H9 (cell line): Measurements from ENCODE around the gene RNGTT. TPM values are rescaled to one million over a fixed set of nuclear protein-coding genes. Genes with fewer than 3 reads are reported as not detected.

Experiments
- DNase-seq: peaks from one replicate; pipeline ENCODE4 v3.0.0-alpha.2; 2017
- H2AFZ ChIP-seq: one replicate; pipeline ENCODE4 v1.6.1; 2013; ENCODE audit warnings: mild to moderate bottlenecking, low read length, control low read depth, moderate library complexity
- H2AK5ac ChIP-seq: 2 replicates; pipeline ENCODE4 v1.6.1; 2013; ENCODE audit warnings: low read length, control low read depth, mixed read lengths; ENCODE audit not compliant: insufficient read length
- H2BK120ac ChIP-seq: one replicate; pipeline ENCODE4 v1.6.1; 2013; ENCODE audit warnings: low read depth, mild to moderate bottlenecking, low read length, control low read depth, inconsistent platforms; ENCODE audit not compliant: poor library complexity, severe bottlenecking
- H2BK12ac ChIP-seq: 2 replicates; pipeline ENCODE4 v1.6.1; 2013; ENCODE audit warnings: low read length, control low read depth, mixed read lengths, low read depth; ENCODE audit not compliant: insufficient read length
- H2BK15ac ChIP-seq: 2 replicates; pipeline ENCODE4 v1.6.1; 2013; ENCODE audit warnings: low read depth, low read length, control low read depth
- H2BK20ac ChIP-seq: one replicate; pipeline ENCODE4 v1.6.1; 2013; ENCODE audit warnings: low read depth, mild to moderate bottlenecking, low read length, control low read depth, inconsistent platforms; ENCODE audit not compliant: poor library complexity, severe bottlenecking
- H2BK5ac ChIP-seq: 2 replicates; pipeline ENCODE4 v1.6.1; 2013; ENCODE audit warnings: low read length, control low read depth, mixed read lengths; ENCODE audit not compliant: insufficient read length
- H3K14ac ChIP-seq: 2 replicates; pipeline ENCODE4 v1.6.1; 2013; ENCODE audit warnings: low read length, control low read depth; ENCODE audit not compliant: insufficient read depth
- H3K18ac ChIP-seq: 2 replicates; pipeline ENCODE4 v1.6.1; 2013; ENCODE audit warnings: low read depth, mild to moderate bottlenecking, mixed read lengths, low read length, control low read depth; ENCODE audit not compliant: insufficient read length
- H3K23ac ChIP-seq: 2 replicates; pipeline ENCODE4 v1.6.1; 2013; ENCODE audit warnings: low read length, control low read depth, mixed read lengths, low read depth; ENCODE audit not compliant: insufficient read length
- H3K23me2 ChIP-seq: 2 replicates; pipeline ENCODE4 v1.6.1; 2013; ENCODE audit warnings: low read depth, mild to moderate bottlenecking, mixed read lengths, low read length, control low read depth; ENCODE audit not compliant: insufficient read length, poor library complexity, severe bottlenecking
- H3K27ac ChIP-seq: 2 replicates; pipeline ENCODE4 v1.5.1; 2013; ENCODE audit warnings: low read length, control low read depth, mixed read lengths, low read depth; ENCODE audit not compliant: insufficient read length
- H3K27me3 ChIP-seq: 2 replicates; pipeline ENCODE4 v1.6.1; 2013; ENCODE audit warnings: low read length, control low read depth, inconsistent platforms; ENCODE audit not compliant: insufficient read depth
- H3K4ac ChIP-seq: 2 replicates; pipeline ENCODE4 v1.6.1; 2013; ENCODE audit warnings: low read depth, mild to moderate bottlenecking, control low read depth, inconsistent platforms, low read length, moderate library complexity
- H3K4me1 ChIP-seq: 2 replicates; pipeline ENCODE4 v1.6.1; 2013; ENCODE audit warnings: low read length, control low read depth, inconsistent platforms; ENCODE audit not compliant: insufficient read depth
- H3K4me2 ChIP-seq: 2 replicates; pipeline ENCODE4 v1.6.1; 2013; ENCODE audit warnings: low read length, control low read depth, mixed read lengths; ENCODE audit not compliant: insufficient read length, insufficient read depth
- H3K56ac ChIP-seq: 2 replicates; pipeline ENCODE4 v1.6.1; 2013; ENCODE audit warnings: low read depth, mild to moderate bottlenecking, mixed read lengths, low read length, control low read depth; ENCODE audit not compliant: insufficient read length
- H3K79me1 ChIP-seq: 2 replicates; pipeline ENCODE4 v1.6.1; 2013; ENCODE audit warnings: low read depth, mild to moderate bottlenecking, moderate library complexity, low read length, control low read depth, inconsistent platforms; ENCODE audit not compliant: insufficient read depth, poor library complexity, severe bottlenecking
- H3K79me2 ChIP-seq: 2 replicates; pipeline ENCODE4 v1.6.1; 2013; ENCODE audit warnings: low read length, control low read depth, inconsistent platforms; ENCODE audit not compliant: insufficient read depth
- H3K9ac ChIP-seq: 2 replicates; pipeline ENCODE4 v1.6.1; 2013; ENCODE audit warnings: low read length, control low read depth, mixed read lengths; ENCODE audit not compliant: insufficient read length; ENCODE audit errors: extremely low read depth
- H3K9me3 ChIP-seq: one replicate; pipeline ENCODE4 v1.6.1; 2013; ENCODE audit warnings: low read depth, low read length, inconsistent platforms; ENCODE audit not compliant: control insufficient read depth
- H3T11ph ChIP-seq: one replicate; pipeline ENCODE4 v1.6.1; 2013; ENCODE audit warnings: mild to moderate bottlenecking, low read length, control low read depth, inconsistent platforms
- H4K20me1 ChIP-seq: one replicate; pipeline ENCODE4 v1.6.1; 2013; ENCODE audit not compliant: control insufficient read depth, insufficient read length, insufficient read depth
- H4K5ac ChIP-seq: 2 replicates; pipeline ENCODE4 v1.6.1; 2013; ENCODE audit warnings: low read depth, mild to moderate bottlenecking, mixed read lengths, low read length, control low read depth; ENCODE audit not compliant: insufficient read length
- H4K8ac ChIP-seq: replicated peaks from 2 replicates; pipeline ENCODE4 v1.6.1; 2013; ENCODE audit warnings: low read length, control low read depth, mixed read lengths, low read depth; ENCODE audit not compliant: insufficient read length
- H4K91ac ChIP-seq: 2 replicates; pipeline ENCODE4 v1.6.1; 2013; ENCODE audit warnings: low read depth, mild to moderate bottlenecking, moderate library complexity, mixed read lengths, low read length, control low read depth; ENCODE audit not compliant: insufficient read length
- H3K27ac Mint-ChIP-seq, 3 experiments: 2 replicates in 2 of 3; 3 replicates in 1 of 3; pipeline ENCODE4 v1.8.0; 2020 to 2021; ENCODE audit warnings: mixed read lengths in 3 of 3, mild to moderate bottlenecking in 1 of 3, moderate library complexity in 1 of 3
- H3K27me3 Mint-ChIP-seq: 2 replicates; pipeline ENCODE4 v1.8.0; 2021; ENCODE audit warnings: low read depth, mild to moderate bottlenecking, moderate library complexity, mixed read lengths
- H3K36me3 Mint-ChIP-seq, 3 experiments: 2 replicates in 2 of 3; 3 replicates in 1 of 3; pipeline ENCODE4 v1.8.0; 2020 to 2021; ENCODE audit warnings: low read depth in 3 of 3, mixed read lengths in 3 of 3; ENCODE audit not compliant: insufficient read depth in 1 of 3
- H3K4me1 Mint-ChIP-seq, 2 experiments: 2 replicates each; pipeline ENCODE4 v1.8.0; 2020; ENCODE audit warnings: mixed read lengths in 2 of 2
- H3K4me3 Mint-ChIP-seq, 2 experiments: 2 replicates in 1 of 2; 3 replicates in 1 of 2; pipeline ENCODE4 v1.8.0; 2020 to 2021; ENCODE audit warnings: mild to moderate bottlenecking in 2 of 2, mixed read lengths in 2 of 2, moderate library complexity in 1 of 2
- H3K9me3 Mint-ChIP-seq, 2 experiments: 2 replicates in 1 of 2; 3 replicates in 1 of 2; pipeline ENCODE4 v1.8.0; 2020; ENCODE audit warnings: mild to moderate bottlenecking in 2 of 2, mixed read lengths in 2 of 2, moderate library complexity in 1 of 2
- CTCF ChIP-seq: fragments of 200-600 bp; sonication (generic); conservative IDR thresholded peaks from 3 replicates; pipeline ENCODE4 v1.8.0; 2021; ENCODE audit warnings: antibody characterized with exemption, mild to moderate bottlenecking
- WGBS: extraction: QIAGEN DNeasy Blood & Tissue Kit; methylation state at CpG from one replicate; pipeline ENCODE4 v1.1.7; 2013; ENCODE audit warnings: missing lambda C conversion rate, low lambda C conversion rate, mixed read lengths; ENCODE audit not compliant: insufficient read length; ENCODE audit errors: extremely low coverage; 5-methylcytosine and 5-hydroxymethylcytosine counted together
- total RNA-seq: library from RNA; stranded (reverse); gene quantifications from 2 replicates; pipeline ENCODE4 v1.2.1, GENCODE V29; 2021

The RNGTT gene
- total RNA-seq, 1 experiment from 2014 or later, result 20.5 TPM

GRCh38 chr6:88987922-88988321, 24.5 kb upstream of the RNGTT start:
- Histone ChIP-seq H3K27me3 (no peaks in the 10 kb centered on the region), H4K5ac (no peak overlapping the region), H3K9me3 (no peaks in the 10 kb centered on the region), H4K91ac (no peak overlapping the region), H3K23me2 (no peaks in the 10 kb centered on the region), H3K4ac (no peak overlapping the region), H3K23ac (no peak overlapping the region), H4K8ac (no peak overlapping the region), H2AK5ac (no peak overlapping the region), H3K18ac (no peak overlapping the region), H3K79me1 (no peaks in the 10 kb centered on the region), H3K4me1 (no peaks in the 10 kb centered on the region), H2AFZ (no peak overlapping the region), H4K20me1 (no peaks in the 10 kb centered on the region), H2BK15ac (no peak overlapping the region), H3K79me2 (no peaks in the 10 kb centered on the region), H2BK5ac (no peak overlapping the region), H3T11ph (no peak overlapping the region), H3K56ac (no peak overlapping the region), H3K27ac (no peak overlapping the region), H3K14ac (no peak overlapping the region), H2BK20ac (no peak overlapping the region), H2BK120ac (no peak overlapping the region), H3K9ac (no peak overlapping the region), H3K4me2 (no peak overlapping the region), H2BK12ac (no peak overlapping the region)
- no peak for TF ChIP-seq CTCF
- no peak for DNase-seq
- no peaks in the 10 kb centered on the region for H3K36me3 Mint-ChIP-seq
- no peaks in the 10 kb centered on the region for H3K27me3 Mint-ChIP-seq
- no peaks in the 10 kb centered on the region for H3K9me3 Mint-ChIP-seq
- H3K27ac Mint-ChIP-seq, result no peak overlapping the region
- H3K4me1 Mint-ChIP-seq, result no peaks in the 10 kb centered on the region; a peak in 1 of 4 replicates
- no peak overlapping the region for H3K4me3 Mint-ChIP-seq
- WGBS, result no CpG with 5 or more reads among the region's 2 CpGs
